ENCODE data around the gene ZIM2. TPM values are rescaled to one million over a fixed set of nuclear protein-coding genes. Genes with fewer than 3 reads are reported as not detected.

ZIM2 gene
- total and polyA plus RNA-seq, 10 of the 15 experiments (the other 5 are each of a cell fraction or from before 2014, with no cell fraction given) = not detected

DNA sequence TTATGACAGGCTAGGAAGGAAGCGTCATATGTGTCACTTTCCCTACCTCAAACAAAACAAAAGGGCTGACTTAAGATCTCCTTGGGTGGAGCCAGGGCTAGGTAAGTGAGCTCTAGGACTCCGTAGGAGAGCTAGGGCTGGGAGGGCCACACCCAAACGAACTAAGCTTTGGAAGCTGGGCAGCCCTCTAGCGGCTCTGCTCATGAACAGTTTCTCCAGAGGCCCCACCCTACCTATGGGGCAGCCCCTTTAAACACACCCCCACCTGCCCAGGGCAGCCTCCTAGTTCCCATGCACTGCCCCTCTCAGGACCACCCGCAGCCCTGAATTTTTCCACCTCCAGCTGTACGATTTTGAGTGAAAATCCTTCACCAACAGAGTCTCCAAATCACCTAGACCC, 3.5 kb downstream of the ZIM2 start:
- ATAC-seq (no peak), FAIRE-seq (no peak), DNase-seq (ENCODE audit: low read depth, low spot score) (no peak)
- SMC1A ChIA-PET (ENCODE audit: uncharacterized antibody, unreplicated experiment) = no interaction called here
- Histone ChIP-seq H3K4me2 (ENCODE audit: control insufficient read depth, insufficient read depth) (no peak overlapping the region), H3K9ac (ENCODE audit: control insufficient read depth, insufficient read depth, low read length) (no peak overlapping the region), H3K4me3 (no peak overlapping the region), H2AFZ (ENCODE audit: control insufficient read depth, low read depth, low read length) (no peak overlapping the region), H3K9me3 (replicated peaks; ENCODE audit: control insufficient read depth, insufficient read depth, low read length) (peaks cover 6% of the 10 kb centered on the region; the same call in 1 of the 3 replicates), H3K79me2 (ENCODE audit: control insufficient read depth, insufficient read depth, low read length) (no peaks in the 10 kb centered on the region), H3K27me3 (replicated peaks in 1 of 2; ENCODE audit: control insufficient read depth in 2 of 2, insufficient read depth in 2 of 2, low read length in 1 of 2) (no peaks in the 10 kb centered on the region), H3K27ac (ENCODE audit: control insufficient read depth, insufficient read depth) (no peak overlapping the region), H3K36me3 (ENCODE audit: control insufficient read depth in 2 of 2, insufficient read depth in 2 of 2, low read length in 1 of 2) (no peaks in the 10 kb centered on the region), H4K20me1 (ENCODE audit: control insufficient read depth, insufficient read depth) (no peaks in the 10 kb centered on the region), H3K4me1 (ENCODE audit: control insufficient read depth, insufficient read depth, low read length) (no peaks in the 10 kb centered on the region)
- 28% methylated on average over 6 of the region's 6 CpGs for WGBS (ENCODE audit: insufficient coverage, insufficient replicate concordance, low lambda C conversion rate, missing lambda C conversion rate)
- no peak for TF ChIP-seq MXI1 (IDR thresholded peaks at IDR 0.05; ENCODE audit: low read depth, low read length)
- TF ChIP-seq SMC3 (IDR thresholded peaks at IDR 0.05; ENCODE audit: borderline replicate concordance, low read length) = no peak
- TF ChIP-seq, protein P1, sequence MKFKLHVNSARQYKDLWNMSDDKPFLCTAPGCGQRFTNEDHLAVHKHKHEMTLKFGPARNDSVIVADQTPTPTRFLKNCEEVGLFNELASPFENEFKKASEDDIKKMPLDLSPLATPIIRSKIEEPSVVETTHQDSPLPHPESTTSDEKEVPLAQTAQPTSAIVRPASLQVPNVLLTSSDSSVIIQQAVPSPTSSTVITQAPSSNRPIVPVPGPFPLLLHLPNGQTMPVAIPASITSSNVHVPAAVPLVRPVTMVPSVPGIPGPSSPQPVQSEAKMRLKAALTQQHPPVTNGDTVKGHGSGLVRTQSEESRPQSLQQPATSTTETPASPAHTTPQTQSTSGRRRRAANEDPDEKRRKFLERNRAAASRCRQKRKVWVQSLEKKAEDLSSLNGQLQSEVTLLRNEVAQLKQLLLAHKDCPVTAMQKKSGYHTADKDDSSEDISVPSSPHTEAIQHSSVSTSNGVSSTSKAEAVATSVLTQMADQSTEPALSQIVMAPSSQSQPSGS (IDR thresholded peaks at IDR 0.05; ENCODE audit: low read length) = no peak
- TF ChIP-seq, protein P2, sequence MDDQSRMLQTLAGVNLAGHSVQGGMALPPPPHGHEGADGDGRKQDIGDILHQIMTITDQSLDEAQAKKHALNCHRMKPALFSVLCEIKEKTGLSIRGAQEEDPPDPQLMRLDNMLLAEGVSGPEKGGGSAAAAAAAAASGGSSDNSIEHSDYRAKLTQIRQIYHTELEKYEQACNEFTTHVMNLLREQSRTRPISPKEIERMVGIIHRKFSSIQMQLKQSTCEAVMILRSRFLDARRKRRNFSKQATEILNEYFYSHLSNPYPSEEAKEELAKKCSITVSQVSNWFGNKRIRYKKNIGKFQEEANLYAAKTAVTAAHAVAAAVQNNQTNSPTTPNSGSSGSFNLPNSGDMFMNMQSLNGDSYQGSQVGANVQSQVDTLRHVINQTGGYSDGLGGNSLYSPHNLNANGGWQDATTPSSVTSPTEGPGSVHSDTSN (IDR thresholded peaks at IDR 0.05; ENCODE audit: insufficient replicate concordance, low read depth, low read length) = no peak
- no peak for TF ChIP-seq HCFC1 (IDR thresholded peaks at IDR 0.05; ENCODE audit: low read length)
- TF ChIP-seq FOS (IDR thresholded peaks at IDR 0.05; ENCODE audit: borderline replicate concordance, extremely low read depth, insufficient read length) = no peak
- no peak for TF ChIP-seq ZZZ3 (IDR thresholded peaks at IDR 0.05; ENCODE audit: control insufficient read depth, insufficient read length, low read depth)
- no peak for TF ChIP-seq NFXL1 (IDR thresholded peaks at IDR 0.05; ENCODE audit: borderline replicate concordance)
- TF ChIP-seq SMARCA5 (IDR thresholded peaks at IDR 0.05) = no peak
- TF ChIP-seq, protein P3, sequence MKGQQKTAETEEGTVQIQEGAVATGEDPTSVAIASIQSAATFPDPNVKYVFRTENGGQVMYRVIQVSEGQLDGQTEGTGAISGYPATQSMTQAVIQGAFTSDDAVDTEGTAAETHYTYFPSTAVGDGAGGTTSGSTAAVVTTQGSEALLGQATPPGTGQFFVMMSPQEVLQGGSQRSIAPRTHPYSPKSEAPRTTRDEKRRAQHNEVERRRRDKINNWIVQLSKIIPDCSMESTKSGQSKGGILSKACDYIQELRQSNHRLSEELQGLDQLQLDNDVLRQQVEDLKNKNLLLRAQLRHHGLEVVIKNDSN (IDR thresholded peaks at IDR 0.05; ENCODE audit: borderline replicate concordance, extremely low read length, insufficient read depth, low read depth, low read length) = no peak
- no peak for TF ChIP-seq ZNF24 (IDR thresholded peaks at IDR 0.05)
- TF ChIP-seq NBN (IDR thresholded peaks at IDR 0.05) = no peak
- in situ Hi-C loops (cut with MboI) = no loop called here
- RAD21 ChIA-PET (ENCODE audit: unreplicated experiment) = no interaction called here
- POLR2A ChIA-PET = no interaction called here
- CTCF ChIA-PET = no interaction called here
- intact Hi-C loops (cut with micrococcal nuclease; ENCODE audit: unreplicated experiment) = no loop called here
- BruUV-seq (replicated peaks) = no TSS peak
